AG04450 (cell line): ENCODE measurements around the gene NRIP1. TPM values are rescaled to one million over a fixed set of nuclear protein-coding genes. Genes with fewer than 3 reads are reported as not detected.
A peak's percentile ranks its signal among the peaks of the same experiment; 100 is the strongest.

Experiments used
- CTCF ChIA-PET: fragments of 300-600, 350-600 bp; formaldehyde crosslinking; extraction: SDS; loops from one replicate; lab custom pipeline; 2022; ENCODE audit warnings: antibody characterized with exemption, inconsistent platforms; lab: Charles Lee
- POLR2A ChIA-PET: fragments of 350-600 bp; formaldehyde crosslinking; extraction: SDS; loops from one replicate; lab custom pipeline; 2021; ENCODE audit warnings: antibody characterized with exemption, inconsistent platforms; lab: Yijun Ruan, JAX
- DNase-seq: peaks from one replicate; pipeline ENCODE4 v3.0.0-alpha.2; 2011; ENCODE audit warnings: low read depth, low spot score
- H3K27ac ChIP-seq: one replicate; pipeline ENCODE4 v1.5.1; 2012; ENCODE audit warnings: low read depth, low read length, control low read depth
- H3K27me3 ChIP-seq: one replicate; pipeline ENCODE4 v1.6.0; 2012; ENCODE audit warnings: low read length; ENCODE audit not compliant: control insufficient read depth, insufficient read depth
- H3K4me3 ChIP-seq: 2 replicates; pipeline ENCODE4 v1.5.1; 2011; ENCODE audit warnings: mild to moderate bottlenecking, low read depth, low read length, control low read depth
- H3K9me3 ChIP-seq: 2 replicates; pipeline ENCODE4 v1.5.1; 2012; ENCODE audit warnings: low read length; ENCODE audit not compliant: control insufficient read depth, insufficient read depth
- polyA minus RNA-seq: library from RNA; depleted of rRNA, polyadenylated mRNA; stranded (reverse); fragments of >200 nt; gene quantifications from 2 replicates; pipeline ENCODE4 v1.2.3, GENCODE V29; 2011; rRNA and poly(A)+ RNA removed
- polyA plus RNA-seq: library from polyadenylated mRNA; depleted of rRNA; stranded (reverse); fragments of >200 nt; gene quantifications from 2 replicates; pipeline ENCODE4 v1.2.3, GENCODE V29; 2011; rRNA removed
- TF ChIP-seq, protein P1 (sequence below): IDR thresholded peaks from 2 replicates; pipeline ENCODE4 v1.5.1; 2011; ENCODE audit warnings: low read depth, low read length, control low read depth, inconsistent platforms

NRIP1 gene, protein sequence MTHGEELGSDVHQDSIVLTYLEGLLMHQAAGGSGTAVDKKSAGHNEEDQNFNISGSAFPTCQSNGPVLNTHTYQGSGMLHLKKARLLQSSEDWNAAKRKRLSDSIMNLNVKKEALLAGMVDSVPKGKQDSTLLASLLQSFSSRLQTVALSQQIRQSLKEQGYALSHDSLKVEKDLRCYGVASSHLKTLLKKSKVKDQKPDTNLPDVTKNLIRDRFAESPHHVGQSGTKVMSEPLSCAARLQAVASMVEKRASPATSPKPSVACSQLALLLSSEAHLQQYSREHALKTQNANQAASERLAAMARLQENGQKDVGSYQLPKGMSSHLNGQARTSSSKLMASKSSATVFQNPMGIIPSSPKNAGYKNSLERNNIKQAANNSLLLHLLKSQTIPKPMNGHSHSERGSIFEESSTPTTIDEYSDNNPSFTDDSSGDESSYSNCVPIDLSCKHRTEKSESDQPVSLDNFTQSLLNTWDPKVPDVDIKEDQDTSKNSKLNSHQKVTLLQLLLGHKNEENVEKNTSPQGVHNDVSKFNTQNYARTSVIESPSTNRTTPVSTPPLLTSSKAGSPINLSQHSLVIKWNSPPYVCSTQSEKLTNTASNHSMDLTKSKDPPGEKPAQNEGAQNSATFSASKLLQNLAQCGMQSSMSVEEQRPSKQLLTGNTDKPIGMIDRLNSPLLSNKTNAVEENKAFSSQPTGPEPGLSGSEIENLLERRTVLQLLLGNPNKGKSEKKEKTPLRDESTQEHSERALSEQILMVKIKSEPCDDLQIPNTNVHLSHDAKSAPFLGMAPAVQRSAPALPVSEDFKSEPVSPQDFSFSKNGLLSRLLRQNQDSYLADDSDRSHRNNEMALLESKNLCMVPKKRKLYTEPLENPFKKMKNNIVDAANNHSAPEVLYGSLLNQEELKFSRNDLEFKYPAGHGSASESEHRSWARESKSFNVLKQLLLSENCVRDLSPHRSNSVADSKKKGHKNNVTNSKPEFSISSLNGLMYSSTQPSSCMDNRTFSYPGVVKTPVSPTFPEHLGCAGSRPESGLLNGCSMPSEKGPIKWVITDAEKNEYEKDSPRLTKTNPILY (N-terminal part only)
- polyA plus RNA-seq (18.7 and 22.6 TPM in 2 replicates), polyA minus RNA-seq (32.6 and 63.7 TPM in 2 replicates)

- peak within 1 kb of the TSS; percentile 79 for H3K27ac ChIP-seq
- H3K4me3 ChIP-seq, result peak within 1 kb of the TSS; percentile 81
- H3K9me3 ChIP-seq, result no peaks in the 10 kb centered on the region
- POLR2A ChIA-PET, result interaction anchor here (0.6 to 1.6 kb wide), 9 partner anchors 53 to 1052 kb away, joined by 3 to 14 read pairs (median 4); no protein-coding TSS in a partner anchor
- TF ChIP-seq, protein P1, sequence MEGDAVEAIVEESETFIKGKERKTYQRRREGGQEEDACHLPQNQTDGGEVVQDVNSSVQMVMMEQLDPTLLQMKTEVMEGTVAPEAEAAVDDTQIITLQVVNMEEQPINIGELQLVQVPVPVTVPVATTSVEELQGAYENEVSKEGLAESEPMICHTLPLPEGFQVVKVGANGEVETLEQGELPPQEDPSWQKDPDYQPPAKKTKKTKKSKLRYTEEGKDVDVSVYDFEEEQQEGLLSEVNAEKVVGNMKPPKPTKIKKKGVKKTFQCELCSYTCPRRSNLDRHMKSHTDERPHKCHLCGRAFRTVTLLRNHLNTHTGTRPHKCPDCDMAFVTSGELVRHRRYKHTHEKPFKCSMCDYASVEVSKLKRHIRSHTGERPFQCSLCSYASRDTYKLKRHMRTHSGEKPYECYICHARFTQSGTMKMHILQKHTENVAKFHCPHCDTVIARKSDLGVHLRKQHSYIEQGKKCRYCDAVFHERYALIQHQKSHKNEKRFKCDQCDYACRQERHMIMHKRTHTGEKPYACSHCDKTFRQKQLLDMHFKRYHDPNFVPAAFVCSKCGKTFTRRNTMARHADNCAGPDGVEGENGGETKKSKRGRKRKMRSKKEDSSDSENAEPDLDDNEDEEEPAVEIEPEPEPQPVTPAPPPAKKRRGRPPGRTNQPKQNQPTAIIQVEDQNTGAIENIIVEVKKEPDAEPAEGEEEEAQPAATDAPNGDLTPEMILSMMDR, result no peak
- H3K27me3 ChIP-seq, result no peaks in the 10 kb centered on the region
- CTCF ChIA-PET, result interaction anchor here (0.9 to 2.1 kb wide), 4 partner anchors 149 to 418 kb away, joined by 3 to 10 read pairs (median 4); no protein-coding TSS in a partner anchor
- DNase-seq, result peak; percentile 65
Measured at GRCh38 chr21:15064576-15065391, at the start of gene NRIP1. Gene NRIP1, minus strand, starts transcription at chr21:15065000. Its CDS starts 96,808 bp downstream, at chr21:14968192.

GRCh38 chr21:15112858-15113257, 48.1 kb upstream of the NRIP1 start:
- POLR2A ChIA-PET, result no interaction called here
- H3K27me3 ChIP-seq, result no peaks in the 10 kb centered on the region
- CTCF ChIA-PET, result no interaction called here

GRCh38 chr21:15108801-15109200, 44.0 kb upstream of the NRIP1 start:
- Histone ChIP-seq H3K27ac (no peak overlapping the region), H3K4me3 (no peak overlapping the region), H3K9me3 (no peaks in the 10 kb centered on the region), H3K27me3 (no peaks in the 10 kb centered on the region)
- ChIA-PET POLR2A (no interaction called here), CTCF (no interaction called here)
- TF ChIP-seq, protein P1, result no peak
- DNase-seq, result no peak

More at GRCh38 chr21:15112858-15113257, 48.1 kb upstream of the NRIP1 start:
- no peak for DNase-seq
- no peak overlapping the region for H3K27ac ChIP-seq
- TF ChIP-seq, protein P1, result no peak
- no peak overlapping the region for H3K4me3 ChIP-seq
- no peaks in the 10 kb centered on the region for H3K9me3 ChIP-seq

DNA sequence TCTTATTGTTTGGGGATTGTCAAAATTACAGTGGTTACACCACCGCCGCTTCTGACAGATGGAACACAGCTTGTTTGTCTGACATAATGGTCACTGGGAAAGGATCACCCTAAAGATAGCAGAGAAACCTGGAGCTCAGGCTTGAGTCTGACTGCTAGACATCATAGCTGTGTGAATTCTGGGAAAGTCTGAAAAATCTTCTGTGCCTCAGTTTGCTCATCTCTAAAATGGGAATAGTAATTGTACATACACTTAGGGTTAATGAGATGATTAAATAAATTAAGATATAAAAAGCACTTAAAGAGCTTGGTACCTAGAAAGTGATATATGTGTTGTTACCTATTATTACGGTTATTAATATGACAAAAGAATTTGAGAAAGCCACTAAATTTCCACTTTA, 39.7 kb upstream of the NRIP1 start:
- Histone ChIP-seq H3K4me3 (no peak overlapping the region), H3K27me3 (no peaks in the 10 kb centered on the region), H3K9me3 (no peaks in the 10 kb centered on the region), H3K27ac (no peak overlapping the region)
- ChIA-PET CTCF (no interaction called here), POLR2A (no interaction called here)
- TF ChIP-seq, protein P1, result no peak
- DNase-seq, result no peak
